EH (cell line): ENCODE measurements around the gene TRIM14.
A peak's percentile ranks its signal among the peaks of the same experiment; 100 is the strongest.

Experiments
- DNase-seq: peaks from one replicate; pipeline ENCODE4 v3.0.0-alpha.2; 2015; ENCODE audit warnings: low read depth

The TRIM14 gene, protein sequence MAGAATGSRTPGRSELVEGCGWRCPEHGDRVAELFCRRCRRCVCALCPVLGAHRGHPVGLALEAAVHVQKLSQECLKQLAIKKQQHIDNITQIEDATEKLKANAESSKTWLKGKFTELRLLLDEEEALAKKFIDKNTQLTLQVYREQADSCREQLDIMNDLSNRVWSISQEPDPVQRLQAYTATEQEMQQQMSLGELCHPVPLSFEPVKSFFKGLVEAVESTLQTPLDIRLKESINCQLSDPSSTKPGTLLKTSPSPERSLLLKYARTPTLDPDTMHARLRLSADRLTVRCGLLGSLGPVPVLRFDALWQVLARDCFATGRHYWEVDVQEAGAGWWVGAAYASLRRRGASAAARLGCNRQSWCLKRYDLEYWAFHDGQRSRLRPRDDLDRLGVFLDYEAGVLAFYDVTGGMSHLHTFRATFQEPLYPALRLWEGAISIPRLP

DNA sequence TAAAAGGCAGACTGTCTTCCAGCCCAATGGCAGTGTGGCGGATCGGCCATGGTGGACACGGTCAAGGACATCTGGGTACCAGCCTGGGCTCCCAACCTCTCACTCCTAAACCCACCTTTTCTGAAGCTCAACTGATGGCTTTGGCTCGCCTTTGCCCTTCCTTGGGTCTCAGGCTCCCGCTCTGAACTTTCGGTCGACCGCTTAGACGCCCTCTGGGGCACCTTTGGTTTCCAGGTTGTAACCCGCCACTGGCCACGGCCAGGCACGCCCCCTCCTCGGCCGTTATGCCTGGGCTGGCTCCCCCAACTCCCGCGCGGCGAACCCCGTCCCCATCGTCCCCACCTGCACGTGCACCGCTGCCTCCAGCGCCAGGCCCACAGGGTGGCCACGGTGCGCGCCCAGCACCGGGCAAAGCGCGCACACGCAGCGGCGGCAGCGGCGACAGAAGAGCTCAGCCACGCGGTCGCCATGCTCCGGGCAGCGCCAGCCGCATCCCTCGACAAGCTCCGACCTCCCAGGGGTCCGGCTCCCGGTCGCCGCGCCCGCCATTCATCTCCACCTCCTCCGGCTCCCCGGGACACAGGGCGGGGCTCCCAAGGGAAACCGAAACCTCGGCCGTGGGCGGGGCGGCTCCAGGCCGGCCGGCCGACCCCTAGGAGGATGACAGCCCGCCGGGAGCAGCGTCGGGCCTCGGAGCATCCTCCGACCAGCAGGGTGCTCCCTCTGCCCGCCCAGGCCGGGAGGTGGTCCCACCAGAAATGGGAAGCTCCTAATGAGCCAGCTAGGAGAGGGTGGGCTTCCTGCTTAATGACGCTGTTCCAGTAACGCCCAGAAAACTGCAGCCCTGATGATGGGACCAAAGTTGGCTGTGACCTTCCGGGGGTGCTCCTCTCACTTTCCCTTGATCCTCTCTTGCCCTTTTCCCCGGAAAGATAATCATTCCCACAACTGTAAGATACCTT is at the start of gene TRIM14:
Gene TRIM14, minus strand, starts transcription at position 583 of the 962 bp plus-strand sequence. Its CDS starts 34 bp downstream, at position 549.
- DNase-seq: peak; percentile 80

- no peak for DNase-seq
Observed at GRCh38 chr9:98168153-98168780, 49.2 kb upstream of the TRIM14 start.

DNA sequence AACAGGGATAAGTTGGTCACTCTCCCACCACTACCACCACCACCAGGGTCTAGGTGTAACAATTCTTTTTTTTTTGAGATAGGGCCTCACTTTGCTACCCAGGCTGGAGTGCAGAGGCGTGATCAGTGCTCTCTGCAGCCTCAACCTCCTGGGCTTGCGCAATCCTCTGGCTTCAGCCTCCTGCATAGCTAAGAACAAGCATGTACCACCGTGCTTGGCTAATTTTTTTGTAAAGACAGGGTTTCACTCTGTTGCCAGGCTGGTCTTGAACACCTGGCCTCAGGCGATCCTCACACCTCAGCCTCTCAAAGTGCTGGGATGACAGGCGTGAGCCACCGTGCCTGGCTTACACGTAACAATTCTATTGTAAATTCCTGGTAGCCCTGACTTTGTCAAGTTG is 45.9 kb upstream of the TRIM14 start:
- DNase-seq: no peak

DNA sequence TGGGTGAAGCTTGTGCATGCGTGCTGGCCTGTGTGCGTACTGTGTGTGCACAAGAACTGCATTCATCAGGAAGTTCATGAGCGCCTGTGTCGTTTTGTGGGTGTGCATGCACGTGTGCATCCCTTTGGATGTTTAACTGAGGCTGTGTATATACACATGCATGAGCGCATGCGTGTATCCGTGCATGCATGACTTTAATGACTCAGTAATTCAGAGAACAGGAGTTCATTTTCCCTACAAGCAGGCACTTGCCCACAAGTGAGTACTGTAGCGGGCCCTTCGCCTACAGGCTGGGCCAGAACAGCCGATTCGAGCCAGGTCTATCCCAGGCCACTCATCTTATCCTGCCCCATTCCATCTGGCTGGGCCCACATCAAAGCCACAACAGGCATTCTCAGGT is 43.6 kb upstream of the TRIM14 start:
- no peak for DNase-seq

- DNase-seq: no peak
Observed at GRCh38 chr9:98161851-98162250, 42.8 kb upstream of the TRIM14 start.

DNA sequence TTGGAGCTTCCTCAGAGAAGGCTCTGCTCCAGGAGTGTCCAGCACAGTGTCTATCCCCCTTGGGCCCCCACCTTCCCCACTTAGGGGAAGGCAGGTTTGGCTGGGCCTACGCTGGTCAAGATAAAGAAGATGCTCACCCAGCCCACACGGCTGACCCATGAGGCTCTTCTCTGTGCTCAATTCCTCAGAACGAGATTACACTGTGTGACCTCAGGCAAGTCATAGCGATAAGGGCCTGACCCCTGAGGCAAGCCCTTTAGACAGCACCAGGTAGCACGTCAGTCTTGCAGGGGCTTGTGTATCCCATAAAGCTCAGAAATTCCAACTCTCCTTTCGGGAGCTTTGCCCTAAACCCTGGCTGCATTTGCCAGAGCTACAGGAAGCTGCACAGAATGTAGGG is 40.8 kb upstream of the TRIM14 start:
- DNase-seq: no peak

DNA sequence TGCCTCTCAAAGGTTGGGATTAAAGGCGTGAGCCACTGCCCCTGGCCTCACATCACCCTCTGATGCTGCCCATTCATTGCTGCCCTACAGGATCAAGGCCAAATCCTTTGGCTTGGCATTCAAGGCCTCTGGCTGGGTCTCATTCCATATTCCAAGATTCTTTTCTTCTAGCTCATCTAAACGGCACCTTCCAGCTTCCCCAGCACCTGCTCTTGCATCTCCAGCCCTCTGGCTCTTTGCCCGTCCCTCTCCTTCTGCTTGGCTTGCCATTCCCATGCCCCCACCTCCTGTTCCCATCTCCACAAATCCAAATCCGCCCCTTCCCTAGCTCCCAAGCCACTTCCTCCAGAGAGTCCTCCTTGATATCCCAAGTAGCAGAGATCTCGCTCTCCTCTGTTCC is 40.3 kb upstream of the TRIM14 start:
- no peak for DNase-seq

GRCh38 chr9:98158071-98158831 is 39.2 kb upstream of the TRIM14 start:
- DNase-seq: no peak

- DNase-seq: no peak
Observed at GRCh38 chr9:98157372-98157771, 38.4 kb upstream of the TRIM14 start.

DNA sequence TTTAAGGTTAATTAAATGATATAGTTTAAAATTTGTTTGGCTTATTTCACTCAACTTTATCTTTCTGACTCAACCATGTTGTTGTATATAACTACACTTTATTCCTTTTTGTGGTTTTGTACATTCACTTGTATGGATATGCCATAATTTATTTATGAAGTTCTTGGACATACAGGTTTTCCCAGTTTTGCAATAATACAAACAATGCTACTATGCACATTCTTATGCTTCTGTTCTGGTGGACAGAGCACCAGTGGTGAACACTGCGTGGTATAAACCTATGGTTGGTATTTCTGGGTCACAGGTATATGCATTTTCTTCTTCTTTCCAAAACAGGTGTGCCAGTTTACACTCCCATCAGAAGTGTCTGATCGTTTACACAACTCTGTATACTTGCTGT is 35.7 kb upstream of the TRIM14 start:
- no peak for DNase-seq

DNA sequence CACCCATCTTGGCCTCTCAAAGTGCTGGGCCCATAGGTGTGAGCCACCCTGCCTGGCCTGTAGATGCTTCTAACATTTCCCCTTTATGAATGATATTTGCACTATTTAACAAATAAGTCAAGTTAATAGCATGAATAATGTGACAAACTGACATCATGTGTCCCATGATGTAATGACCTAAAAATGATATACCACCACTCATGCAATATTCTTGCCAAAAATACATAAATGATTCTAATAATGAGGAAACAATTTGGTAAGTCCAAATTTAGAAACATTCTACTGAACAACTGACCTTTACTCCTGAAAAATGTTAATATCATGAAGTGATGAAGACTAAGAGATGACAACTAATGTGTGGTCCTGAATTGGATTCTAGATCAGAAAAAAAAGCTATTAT is 33.5 kb upstream of the TRIM14 start:
- peak; percentile 4 for DNase-seq

DNA sequence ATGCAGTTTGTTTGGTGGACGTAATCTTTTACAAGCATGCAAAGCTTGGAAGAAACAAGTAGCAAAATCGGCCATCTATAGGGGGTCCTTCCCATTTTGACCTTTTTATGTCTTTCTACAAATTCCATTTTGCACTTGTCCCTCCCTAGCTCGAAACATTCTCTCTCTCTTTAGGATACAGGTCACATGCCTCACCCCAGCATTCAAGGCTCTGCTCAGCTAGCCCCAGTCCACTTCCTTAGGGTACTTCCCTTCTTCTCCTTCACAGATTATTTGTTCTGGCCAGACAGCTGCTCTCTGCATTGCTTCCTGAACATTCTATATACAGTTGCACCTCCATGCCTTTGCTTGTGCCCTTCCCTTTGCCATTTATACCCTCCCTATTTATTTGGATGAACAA is 31.7 kb upstream of the TRIM14 start:
- no peak for DNase-seq

DNA sequence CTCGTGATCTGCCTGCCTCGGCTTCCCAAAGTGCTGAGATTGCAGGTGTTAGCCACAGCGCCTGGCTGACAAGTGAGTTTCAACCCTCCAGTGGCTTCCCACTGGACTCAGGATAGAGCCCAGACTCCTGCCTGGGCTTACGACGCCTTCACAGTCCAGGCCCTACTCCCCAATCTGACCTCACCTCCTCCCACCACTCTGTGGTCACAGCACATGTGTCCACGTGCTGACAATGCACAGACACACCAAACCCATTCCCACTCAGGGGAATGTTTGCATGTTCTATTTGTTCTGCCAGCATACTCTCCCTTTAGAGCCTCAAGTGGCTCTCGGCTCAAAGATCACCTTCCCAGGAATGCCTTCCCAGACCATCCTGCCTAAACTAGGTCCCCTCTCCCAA is 31.1 kb upstream of the TRIM14 start:
- DNase-seq: no peak

DNA sequence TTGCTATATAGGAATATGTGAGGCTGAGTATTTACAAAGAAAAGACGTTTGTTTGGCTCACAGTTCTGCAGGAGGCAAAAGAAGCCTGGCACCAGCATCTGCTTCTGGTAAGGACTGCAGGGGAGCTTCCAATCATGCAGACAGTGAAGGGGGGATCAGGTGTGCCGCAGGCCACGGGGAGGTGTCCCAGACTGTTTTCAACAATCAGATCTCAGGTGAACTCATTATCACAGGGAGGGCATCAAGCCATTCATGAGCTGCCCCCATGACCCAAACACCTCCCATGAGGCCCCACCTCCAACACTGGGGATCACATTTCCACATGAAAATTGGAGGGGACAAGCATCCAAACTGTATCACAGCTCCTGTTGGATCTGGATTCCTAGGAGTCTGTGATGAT is 30.4 kb upstream of the TRIM14 start:
- DNase-seq: no peak

GRCh38 chr9:98148486-98148885 is 29.5 kb upstream of the TRIM14 start:
- DNase-seq: no peak

DNA sequence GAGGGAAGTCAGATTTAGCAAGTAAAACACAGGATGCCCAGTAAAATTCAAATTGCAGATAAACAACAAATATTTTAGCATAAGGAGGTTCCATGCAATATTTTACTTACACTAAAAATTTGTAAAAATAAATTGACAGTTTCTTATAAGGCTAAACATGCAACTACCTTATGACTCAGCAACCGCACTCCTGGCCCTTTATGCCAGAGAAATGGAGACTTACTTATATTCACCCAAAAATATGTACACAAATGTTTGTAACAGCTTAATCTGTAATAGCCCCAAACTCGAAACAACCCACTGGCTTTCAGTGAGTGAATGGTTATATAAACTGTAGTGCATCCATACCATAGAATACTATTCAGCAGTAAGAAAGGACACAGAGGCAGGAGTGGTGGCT is 28.6 kb upstream of the TRIM14 start:
- DNase-seq: no peak

- peak; percentile 37 for DNase-seq
Observed at GRCh38 chr9:98146101-98146991, 27.3 kb upstream of the TRIM14 start.

DNA sequence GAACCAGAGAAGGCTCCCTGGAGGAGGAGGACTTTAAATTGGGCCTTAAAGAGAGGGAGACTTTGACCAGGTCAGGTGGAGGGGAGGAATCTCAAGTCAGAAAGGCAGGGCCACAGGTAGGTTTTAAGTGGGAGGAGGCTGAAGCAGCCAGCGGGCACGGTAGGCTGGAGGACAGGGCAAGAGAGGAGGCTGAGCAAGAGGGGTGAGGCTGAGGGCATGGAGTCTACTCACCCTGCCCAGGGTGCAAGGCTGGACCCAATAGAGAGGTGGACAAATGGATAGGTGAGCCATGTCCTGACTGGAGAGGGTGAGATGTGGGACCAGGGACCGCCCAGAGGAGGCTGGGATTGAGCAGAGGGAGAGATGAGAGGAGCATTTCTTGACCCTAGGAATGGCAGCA is 25.6 kb upstream of the TRIM14 start:
- DNase-seq: no peak

GRCh38 chr9:98144076-98144475 is 25.1 kb upstream of the TRIM14 start:
- no peak for DNase-seq

- DNase-seq: no peak
Observed at GRCh38 chr9:98142925-98143481, 24.0 kb upstream of the TRIM14 start.
